HG03175 (cell line): ENCODE results near the gene SLC36A1.
A peak's percentile ranks its signal among the peaks of the same experiment; 100 is the strongest.
"Not testable (repeated sequence)": the region's sequence is repeated elsewhere in the genome, so short reads cannot be mapped to it uniquely, and the experiment has no call there.

Source experiments
- ATAC-seq: cut with Tn5 transposase; IDR thresholded peaks from one replicate; pipeline ENCODE4 v1.9.1; 2021; ENCODE audit warnings: mild to moderate bottlenecking, moderate library complexity; ENCODE audit not compliant: unreplicated experiment

The SLC36A1 gene

GRCh38 chr5:151447174-151448037 is at the start of gene SLC36A1:
Gene SLC36A1 (plus strand): TSS chr5:151447603. CDS start chr5:151458793, 11,190 bp downstream.
- ATAC-seq = peak; percentile 71

GRCh38 chr5:151405334-151406160 is 41.9 kb upstream of the SLC36A1 start:
- no peak for ATAC-seq

- no peak for ATAC-seq
These were observed 41.0 kb upstream of the SLC36A1 start for GRCh38 chr5:151406322-151406947.

GRCh38 chr5:151408591-151409230 is 38.7 kb upstream of the SLC36A1 start:
- no peak for ATAC-seq

GRCh38 chr5:151413800-151414199 is 33.6 kb upstream of the SLC36A1 start:
- ATAC-seq = no peak

GRCh38 chr5:151414536-151414935 is 32.9 kb upstream of the SLC36A1 start:
- no peak for ATAC-seq

- ATAC-seq = no peak
These were observed 29.7 kb upstream of the SLC36A1 start for GRCh38 chr5:151417712-151418111.

- ATAC-seq = no peak
These were observed 27.3 kb upstream of the SLC36A1 start for GRCh38 chr5:151420127-151420526.

- ATAC-seq = no peak
These were observed 22.4 kb upstream of the SLC36A1 start for GRCh38 chr5:151424892-151425523.

- not testable (repeated sequence) for ATAC-seq
These were observed 21.1 kb upstream of the SLC36A1 start for GRCh38 chr5:151426347-151426746.

- ATAC-seq = peak; percentile 98
These were observed 20.1 kb upstream of the SLC36A1 start for GRCh38 chr5:151427258-151427657.

GRCh38 chr5:151430731-151431130 is 16.7 kb upstream of the SLC36A1 start:
- no peak for ATAC-seq

GRCh38 chr5:151431666-151432065 is 15.7 kb upstream of the SLC36A1 start:
- ATAC-seq = no peak

- ATAC-seq = no peak
These were observed 15.2 kb upstream of the SLC36A1 start for GRCh38 chr5:151432210-151432609.

- ATAC-seq = no peak
These were observed 12.7 kb upstream of the SLC36A1 start for GRCh38 chr5:151434570-151435237.

- peak; percentile 2 for ATAC-seq
These were observed 909 bp downstream of the SLC36A1 start for GRCh38 chr5:151448038-151448985.

GRCh38 chr5:151449297-151449696 is 1.9 kb downstream of the SLC36A1 start:
- no peak for ATAC-seq

GRCh38 chr5:151449839-151450238 is 2.4 kb downstream of the SLC36A1 start:
- no peak for ATAC-seq

GRCh38 chr5:151450605-151451004 is 3.2 kb downstream of the SLC36A1 start:
- no peak for ATAC-seq
